Measurements from ENCODE around the gene YPEL5.
"Not testable (repeated sequence)": the region's sequence is repeated elsewhere in the genome, so short reads cannot be mapped to it uniquely, and the experiment has no call there.

The YPEL5 gene

DNA sequence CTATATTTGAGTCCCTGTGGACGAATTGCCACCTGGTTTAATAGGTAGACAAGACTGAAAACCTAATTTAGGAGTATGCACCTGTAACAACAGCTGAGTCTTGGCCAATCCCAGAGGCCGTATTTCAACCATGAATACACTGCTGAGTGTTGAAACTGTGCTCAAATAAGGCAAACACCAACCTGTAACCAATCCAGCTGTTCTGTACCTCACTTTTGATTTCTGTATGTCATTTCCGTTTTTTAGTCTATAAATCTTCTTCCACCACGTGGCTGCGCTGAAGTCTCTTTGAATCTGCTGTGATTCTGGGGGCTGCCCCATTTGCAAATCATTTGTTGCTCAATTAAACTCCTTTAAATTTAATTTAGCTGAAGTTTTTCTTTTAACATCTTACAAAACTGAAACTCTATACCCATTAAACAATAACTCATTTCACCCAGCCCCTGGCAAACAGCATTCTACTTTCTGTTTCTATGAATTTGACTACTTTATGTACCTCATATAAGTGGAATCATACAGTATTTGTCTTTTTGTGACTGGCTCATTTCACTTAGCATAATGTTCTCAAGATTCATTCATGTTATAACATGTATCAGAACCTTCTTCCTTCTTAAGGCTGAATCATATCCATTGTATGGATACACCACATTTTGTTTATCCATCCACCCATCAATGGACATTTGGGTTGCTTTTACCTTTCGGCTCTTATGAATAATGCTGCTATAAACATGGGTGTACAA, 7.5 kb upstream of the YPEL5 start:
- DNase-seq = peak; percentile 19

DNA sequence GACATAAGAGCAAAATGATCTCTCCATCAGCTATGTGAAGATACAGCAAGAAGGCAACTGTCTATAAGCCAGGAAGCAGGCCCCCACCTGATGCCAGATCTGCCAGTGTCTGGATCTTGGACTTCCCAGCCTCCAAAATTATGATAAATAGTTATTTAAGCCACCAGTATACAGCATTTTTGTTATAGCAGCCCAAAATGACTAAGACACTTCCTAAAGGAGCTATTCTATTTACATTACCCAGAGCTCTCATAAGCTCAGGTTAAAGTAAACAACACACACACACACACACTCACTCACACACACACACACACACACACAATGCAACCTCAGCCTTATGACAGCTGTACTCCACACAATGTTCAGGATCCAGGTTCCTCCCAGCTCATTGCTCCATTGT, 5.7 kb upstream of the YPEL5 start:
- no peak for DNase-seq

DNA sequence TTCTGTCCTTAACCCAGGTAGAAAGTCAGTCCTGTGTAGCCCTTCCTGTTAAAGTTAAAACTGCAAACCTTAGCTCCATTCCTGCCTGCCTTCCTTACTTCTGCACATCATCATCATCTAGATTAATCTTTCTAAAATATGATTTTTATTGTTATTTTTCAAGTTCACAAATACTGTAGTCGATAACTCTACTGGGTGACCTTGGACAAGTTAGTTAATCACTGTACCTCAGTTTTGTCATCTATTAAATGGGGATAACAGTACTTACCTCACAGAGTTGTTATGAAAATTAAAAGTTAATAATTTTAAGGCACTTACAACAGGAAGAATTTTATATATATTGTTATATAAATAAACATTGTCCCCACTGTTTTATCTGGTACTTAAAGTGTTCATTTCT, 2.5 kb upstream of the YPEL5 start:
- DNase-seq = no peak

DNA sequence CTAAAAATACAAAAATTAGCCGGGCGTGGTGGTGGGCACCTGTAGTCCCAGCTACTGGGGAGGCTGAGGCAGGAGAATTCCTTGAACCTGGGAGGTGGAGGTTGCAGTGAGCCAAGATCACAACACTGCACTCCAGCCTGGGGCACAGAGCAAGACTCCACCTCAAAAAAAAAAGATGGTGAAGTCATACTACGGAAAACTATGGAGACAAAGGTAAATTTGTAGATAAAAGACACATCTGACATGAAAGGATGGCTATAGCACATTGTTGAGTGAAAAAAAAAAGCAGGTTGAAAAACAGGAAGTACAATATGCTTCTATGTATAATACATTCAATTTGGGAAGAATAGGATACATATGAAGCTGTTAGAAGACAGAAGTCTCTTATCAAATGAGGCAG, 1.9 kb upstream of the YPEL5 start:
- not testable (repeated sequence) for DNase-seq

DNA sequence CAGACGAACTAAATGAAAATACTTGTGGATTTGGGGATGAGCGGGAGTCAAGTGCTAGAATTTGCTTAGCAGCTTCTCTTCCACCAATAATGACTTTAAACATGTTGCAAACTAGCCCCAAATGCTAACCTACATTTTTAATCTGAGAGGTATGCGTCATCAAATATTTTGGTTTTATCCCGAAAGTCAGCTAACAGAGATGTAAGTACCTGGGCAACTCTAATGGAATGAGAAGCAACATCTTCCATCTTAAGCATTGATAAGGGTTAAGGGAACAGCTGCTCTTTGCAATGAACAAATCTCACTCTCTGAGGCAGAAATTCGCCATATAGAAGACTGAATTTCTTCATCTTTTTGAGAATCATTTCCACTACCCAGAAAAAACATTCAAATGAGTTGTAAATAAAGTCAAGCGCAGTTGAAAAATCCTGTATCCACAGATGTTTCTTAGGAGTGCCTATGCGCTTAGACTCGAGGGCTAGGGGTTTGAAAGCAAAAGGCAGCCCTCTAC, 926 bp upstream of the YPEL5 start:
- no peak for DNase-seq

DNA sequence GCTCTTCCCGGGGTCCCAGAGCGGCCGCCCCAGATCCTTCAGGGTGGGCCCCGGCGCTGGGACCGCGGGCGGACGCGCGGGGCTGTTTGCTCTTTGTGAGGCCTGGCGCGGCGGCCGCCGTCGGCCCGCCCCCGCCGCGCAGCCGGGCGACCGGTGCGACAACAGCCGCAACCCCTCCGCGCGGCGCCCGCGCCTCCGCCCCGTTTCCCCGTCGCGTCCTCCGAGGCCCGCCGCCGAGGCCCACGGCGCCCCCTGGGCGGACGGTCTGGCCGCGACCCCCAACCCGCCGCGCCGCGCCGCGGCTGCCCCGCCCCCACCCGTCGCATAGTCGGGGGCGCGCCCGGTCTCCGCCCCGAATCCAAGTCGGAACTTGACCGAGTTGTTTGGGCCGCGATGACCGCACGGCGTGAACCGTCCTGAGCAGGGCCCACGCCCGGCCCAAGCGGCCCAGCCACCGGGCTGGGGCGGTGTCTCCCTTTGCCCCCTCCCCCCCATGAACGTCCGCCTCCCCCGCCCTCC, 448 bp downstream of the YPEL5 start:
- DNase-seq = peak; percentile 39

DNA sequence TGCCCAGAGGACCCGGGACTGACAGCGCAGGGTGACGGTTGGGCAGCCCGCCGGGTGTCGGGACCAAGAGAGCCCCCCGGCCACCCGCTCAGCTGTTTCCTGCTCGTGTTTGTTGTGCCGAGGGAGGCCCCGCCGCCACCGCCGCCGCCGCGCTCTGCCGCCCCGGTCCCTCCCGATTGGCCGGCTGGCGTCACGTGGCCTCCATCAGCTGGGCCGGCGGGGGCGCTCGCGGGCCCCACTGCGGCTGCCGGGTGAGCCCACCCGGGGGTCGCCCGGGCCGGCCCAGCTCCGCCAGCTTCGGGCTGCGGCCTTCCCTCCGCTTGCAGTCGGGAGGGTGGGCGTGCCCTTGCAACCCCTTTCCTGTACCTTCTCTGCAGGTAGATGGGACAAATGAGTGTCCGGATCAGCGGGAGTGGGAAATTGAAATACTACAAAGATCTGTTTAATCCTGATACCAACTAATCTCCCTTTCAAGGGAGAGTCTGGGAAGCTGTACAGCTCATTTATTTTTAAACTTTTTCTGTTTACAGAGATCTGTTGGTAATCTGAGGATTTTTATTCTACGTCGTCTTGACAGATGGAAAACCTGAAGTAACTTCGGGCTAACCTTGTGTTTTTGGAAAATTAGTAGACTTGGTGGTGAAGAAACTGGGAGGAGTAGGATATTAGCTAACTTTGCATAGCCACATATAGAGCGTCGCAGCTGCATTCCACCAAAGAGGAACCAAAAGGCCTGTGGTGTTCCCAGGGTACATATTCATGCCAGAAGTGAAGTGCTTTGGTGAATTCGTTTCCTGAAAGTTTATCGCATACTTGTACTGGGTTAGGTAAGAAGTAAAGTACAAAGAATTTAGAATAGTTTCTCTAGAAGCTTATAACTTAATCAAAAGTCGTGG, 1.2 kb downstream of the YPEL5 start:
- peak; percentile 81 for DNase-seq

DNA sequence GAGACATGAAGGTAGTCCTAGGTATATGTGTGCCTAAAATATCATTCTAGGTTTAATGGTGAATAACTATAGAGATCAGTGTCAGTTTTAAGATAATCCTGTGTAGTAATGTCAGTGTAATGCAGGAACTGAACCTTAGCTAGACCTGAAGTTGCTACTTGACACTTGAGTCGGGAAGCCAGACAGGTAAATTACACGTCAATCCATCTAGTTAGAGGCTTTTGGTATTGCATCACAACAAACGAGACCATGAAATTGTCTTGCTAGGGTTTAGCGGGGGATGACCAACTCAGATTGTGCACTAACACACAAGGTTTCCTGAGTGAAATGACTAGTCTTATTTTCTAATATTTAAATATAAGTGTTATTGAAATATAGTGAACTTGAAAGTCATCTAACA, 2.0 kb downstream of the YPEL5 start:
- no peak for DNase-seq

DNA sequence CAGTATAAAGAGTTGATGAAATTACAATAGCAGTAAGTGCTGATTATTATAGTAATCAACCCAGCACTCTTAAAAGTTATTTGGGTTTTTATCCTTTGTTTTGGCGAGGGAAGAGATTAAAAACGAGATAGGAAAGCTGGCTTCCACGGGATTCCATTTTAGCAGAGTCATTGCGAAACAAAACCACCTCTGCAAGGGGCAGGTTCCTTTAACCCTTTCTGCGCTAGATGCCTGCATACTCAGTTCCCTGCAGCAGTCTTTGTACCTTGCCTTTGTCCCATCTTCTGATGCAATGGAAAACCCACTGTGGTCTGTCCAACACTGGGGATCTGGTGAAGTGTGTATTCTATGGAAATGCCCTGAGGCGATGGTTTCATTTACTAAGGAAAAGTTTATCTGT, 2.7 kb downstream of the YPEL5 start:
- DNase-seq = no peak

- DNase-seq = no peak
Observed at GRCh38 chr2:30149976-30150375, 3.2 kb downstream of the YPEL5 start.

DNA sequence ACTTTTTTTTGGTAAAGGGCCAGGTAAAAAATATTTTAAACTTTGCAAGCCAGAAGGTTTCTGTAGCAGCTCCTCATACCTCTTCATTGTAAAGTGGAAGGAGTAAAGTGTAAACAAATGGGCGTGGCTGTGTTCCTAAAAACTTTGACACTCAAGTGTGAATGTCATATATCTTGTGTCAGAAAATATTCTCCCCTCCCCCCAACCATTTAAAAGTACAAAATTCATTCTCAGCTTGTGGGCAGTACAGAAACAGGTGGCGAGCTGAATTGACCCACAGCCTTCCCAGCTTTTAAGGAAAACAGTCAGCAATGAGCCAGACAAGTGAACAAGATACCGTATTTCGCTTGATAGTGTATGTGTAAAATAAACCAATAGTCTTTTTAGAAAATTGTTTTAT, 4.0 kb downstream of the YPEL5 start:
- DNase-seq = no peak

- DNase-seq = no peak
Observed at GRCh38 chr2:30152385-30152784, 5.6 kb downstream of the YPEL5 start.

DNA sequence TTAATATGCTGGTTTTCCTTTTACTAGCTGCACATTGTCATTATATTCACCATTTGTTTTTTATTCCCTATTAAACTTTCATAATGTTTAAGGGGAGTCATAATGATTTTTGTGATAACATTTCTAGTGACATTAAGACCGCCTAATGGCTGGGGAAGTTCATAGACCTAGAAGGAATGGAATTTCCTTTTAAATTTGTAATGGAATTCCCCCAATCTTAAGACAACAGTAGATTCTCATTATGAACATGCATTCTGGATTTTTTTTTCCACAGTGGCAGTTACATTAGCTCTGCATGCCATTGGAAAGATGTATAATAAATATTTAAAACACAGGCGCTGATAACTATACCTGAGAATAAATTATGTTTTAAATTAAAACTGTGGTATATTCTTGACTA, 8.4 kb downstream of the YPEL5 start:
- no peak for DNase-seq

- no peak for DNase-seq
Observed at GRCh38 chr2:30155889-30156658, 9.3 kb downstream of the YPEL5 start.

DNA sequence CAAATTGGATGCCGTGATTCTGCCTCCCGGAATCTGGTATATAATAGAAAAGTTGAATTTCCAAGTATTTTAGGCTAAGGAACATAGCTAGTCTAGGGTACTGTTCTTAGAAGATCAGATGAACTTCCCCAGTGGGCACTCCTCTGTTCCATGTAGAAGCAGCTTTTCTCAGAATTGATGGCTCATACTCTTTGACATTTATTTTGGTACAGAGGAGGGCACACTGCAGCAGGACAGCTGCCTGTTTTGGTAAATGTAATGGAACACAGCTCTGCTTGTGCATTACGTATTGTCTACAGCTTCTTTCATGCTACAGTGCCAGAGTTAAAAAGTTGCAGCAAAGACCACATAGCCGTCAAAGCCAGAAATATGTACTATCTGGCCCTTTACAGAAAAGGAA, 10.8 kb downstream of the YPEL5 start:
- no peak for DNase-seq

DNA sequence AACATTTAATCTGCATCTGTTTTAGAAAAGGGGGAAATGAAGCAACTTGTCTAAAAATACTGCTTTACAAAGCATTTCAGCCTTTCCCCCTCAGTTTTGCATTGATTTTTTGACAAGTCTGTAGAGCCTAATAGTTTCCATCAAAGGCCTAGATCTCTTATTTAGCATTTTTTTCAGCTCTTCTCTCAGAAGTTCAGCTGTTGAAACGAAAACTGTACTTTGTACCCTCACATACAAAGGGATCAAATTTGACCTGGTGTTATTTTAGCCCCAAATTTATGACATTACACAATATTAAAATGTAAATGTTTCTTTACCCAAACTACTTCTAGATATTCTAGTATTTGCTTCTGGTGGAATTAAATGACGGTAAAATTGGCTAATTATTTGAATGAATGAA, 13.0 kb downstream of the YPEL5 start:
- no peak for DNase-seq

DNA sequence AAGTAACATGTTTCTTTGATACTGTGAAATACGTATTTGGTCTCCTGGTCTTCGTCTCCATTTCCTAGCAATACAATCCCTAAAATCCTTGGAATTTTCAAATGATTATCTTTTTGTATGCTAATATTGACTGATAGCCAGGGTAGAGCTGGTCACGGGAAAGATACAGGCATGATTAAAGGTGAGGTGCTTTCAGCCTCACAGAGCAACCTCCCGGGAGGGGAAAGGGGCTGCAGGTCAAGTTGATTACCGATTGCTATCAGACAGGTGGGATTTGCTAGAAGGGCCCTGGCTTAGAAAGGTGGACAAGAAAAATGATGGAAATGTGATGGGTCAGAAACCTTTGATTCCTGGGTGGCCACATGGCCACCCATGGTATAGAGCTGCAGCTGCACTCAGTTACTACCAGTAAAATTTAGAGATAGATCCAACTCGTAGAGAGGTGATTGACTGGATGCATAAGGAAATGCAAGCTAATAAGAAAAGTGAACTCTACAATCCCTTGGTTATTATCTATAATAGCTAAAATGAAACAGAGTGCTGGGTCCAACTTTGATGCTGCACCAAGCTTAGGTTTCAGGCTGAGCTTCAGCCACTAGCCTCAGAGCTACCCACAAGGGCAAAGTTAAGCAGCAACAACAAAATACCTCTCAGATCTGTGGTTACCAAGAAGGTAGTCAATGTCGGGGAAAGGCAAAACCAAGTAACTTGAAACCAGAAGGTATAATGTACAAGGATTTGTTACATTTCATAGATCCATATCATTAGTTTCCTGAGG, 15.3 kb downstream of the YPEL5 start:
- no peak for DNase-seq

DNA sequence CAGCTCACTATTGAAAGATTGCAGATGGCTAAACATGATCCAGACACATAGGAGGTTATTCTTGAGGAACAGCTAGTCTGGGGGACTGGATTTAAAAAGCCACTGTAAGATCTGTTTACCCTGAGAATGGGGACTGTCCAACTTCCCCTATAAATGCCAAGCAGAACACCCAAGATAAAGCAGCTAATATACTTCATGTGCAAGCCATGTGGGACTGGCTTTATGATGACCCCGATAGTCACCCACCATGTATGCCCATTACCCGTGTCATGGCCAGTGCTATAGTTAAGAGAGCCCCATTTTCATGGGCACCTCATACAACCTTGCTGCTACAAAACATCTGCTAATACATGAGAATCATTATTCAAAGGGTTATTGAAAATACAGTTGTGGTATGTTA, 16.0 kb downstream of the YPEL5 start:
- no peak for DNase-seq

GRCh38 chr2:30164131-30164925, 17.5 kb downstream of the YPEL5 start:
- DNase-seq = no peak

DNA sequence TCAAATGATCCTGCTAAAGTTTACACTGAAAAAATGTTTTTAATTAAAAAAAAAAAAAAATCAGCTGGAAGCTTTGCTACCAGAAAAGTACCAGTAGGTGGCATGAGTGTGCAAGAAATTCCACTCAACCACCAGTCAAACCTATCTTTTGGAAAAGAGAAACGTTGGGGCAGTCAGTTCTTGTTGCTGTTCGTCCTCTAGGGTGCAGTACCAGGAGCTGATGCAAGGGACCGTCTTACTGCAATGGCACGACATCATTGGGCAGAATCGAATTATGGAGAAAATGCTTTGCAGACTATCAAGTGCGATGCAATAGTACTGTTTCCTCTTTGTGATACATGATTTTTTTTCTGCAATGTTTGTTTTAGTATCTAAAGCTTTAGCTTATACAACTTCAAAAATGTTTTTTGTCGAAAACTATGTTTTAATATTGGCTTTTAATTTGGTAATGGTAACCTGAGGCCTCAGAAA, 18.3 kb downstream of the YPEL5 start:
- peak; percentile 41 for DNase-seq

GRCh38 chr2:30165617-30166016, 18.8 kb downstream of the YPEL5 start:
- no peak for DNase-seq

Measured in activated CD8-positive, alpha-beta memory T cell treated with anti-CD3 and anti-CD28 coated beads, Interleukin-2, amount 50 U/mL, for 4 hours (primary cell).